ENCODE data around the gene PEX11B. TPM values are rescaled to one million over a fixed set of nuclear protein-coding genes. Genes with fewer than 3 reads are reported as not detected.

The PEX11B gene
- total and polyA plus RNA-seq, 2 of the 8 experiments (the other 6 are each of a cell fraction or from before 2014, with no cell fraction given) = 9.1 to 15.1 TPM

Other genes with a start within 250 kb of the PEX11B start
- gene PDZK1, start 211.3 kb downstream of the PEX11B start, total RNA-seq (2021; fragmentation: NEBNext Ultra II Directional; extraction: Animal tissue kit (Norgen Biotek cat#: 25700)) = not detected in 2 replicates
- 0.08 and 0.17 TPM in 2 replicates for gene PDZK1, start 211.3 kb downstream of the PEX11B start, polyA plus RNA-seq (2011; rRNA removed)
- not detected in 2 replicates for gene CD160, start 199.2 kb downstream of the PEX11B start, total RNA-seq (2021; fragmentation: NEBNext Ultra II Directional; extraction: Animal tissue kit (Norgen Biotek cat#: 25700))
- gene CD160, start 199.2 kb downstream of the PEX11B start, polyA plus RNA-seq (2011; rRNA removed) = not detected in 2 replicates
- 10.2 and 10.8 TPM in 2 replicates for gene RNF115, start 94.6 kb downstream of the PEX11B start, total RNA-seq (2021; fragmentation: NEBNext Ultra II Directional; extraction: Animal tissue kit (Norgen Biotek cat#: 25700))
- 3.0 and 4.7 TPM in 2 replicates for gene RNF115, start 94.6 kb downstream of the PEX11B start, polyA plus RNA-seq (2011; rRNA removed)
- gene POLR3C, start 94.5 kb downstream of the PEX11B start, total RNA-seq (2021; fragmentation: NEBNext Ultra II Directional; extraction: Animal tissue kit (Norgen Biotek cat#: 25700)) = 26.2 and 26.8 TPM in 2 replicates
- gene POLR3C, start 94.5 kb downstream of the PEX11B start, polyA plus RNA-seq (2011; rRNA removed) = 23.7 and 26.8 TPM in 2 replicates
- 2.7 and 2.8 TPM in 2 replicates for gene NUDT17, start 73.1 kb downstream of the PEX11B start, total RNA-seq (2021; fragmentation: NEBNext Ultra II Directional; extraction: Animal tissue kit (Norgen Biotek cat#: 25700))
- 4.1 and 5.1 TPM in 2 replicates for gene NUDT17, start 73.1 kb downstream of the PEX11B start, polyA plus RNA-seq (2011; rRNA removed)
- gene PIAS3, start 59.6 kb downstream of the PEX11B start, total RNA-seq (2021; fragmentation: NEBNext Ultra II Directional; extraction: Animal tissue kit (Norgen Biotek cat#: 25700)) = 36.7 and 40.7 TPM in 2 replicates
- 49.9 and 73.8 TPM in 2 replicates for gene PIAS3, start 59.6 kb downstream of the PEX11B start, polyA plus RNA-seq (2011; rRNA removed)
- gene ANKRD35, start 32.9 kb downstream of the PEX11B start, total RNA-seq (2021; fragmentation: NEBNext Ultra II Directional; extraction: Animal tissue kit (Norgen Biotek cat#: 25700)) = 2.2 and 3.0 TPM in 2 replicates
- gene ANKRD35, start 32.9 kb downstream of the PEX11B start, polyA plus RNA-seq (2011; rRNA removed) = 1.4 and 1.6 TPM in 2 replicates
- gene ITGA10, start 8.7 kb downstream of the PEX11B start, total RNA-seq (2021; fragmentation: NEBNext Ultra II Directional; extraction: Animal tissue kit (Norgen Biotek cat#: 25700)) = 0.45 and 0.48 TPM in 2 replicates
- 0.09 and 0.11 TPM in 2 replicates for gene ITGA10, start 8.7 kb downstream of the PEX11B start, polyA plus RNA-seq (2011; rRNA removed)
- 216 and 222 TPM in 2 replicates for gene RBM8A, start 8.8 kb upstream of the PEX11B start, total RNA-seq (2021; fragmentation: NEBNext Ultra II Directional; extraction: Animal tissue kit (Norgen Biotek cat#: 25700))
- 119 and 125 TPM in 2 replicates for gene RBM8A, start 8.8 kb upstream of the PEX11B start, polyA plus RNA-seq (2011; rRNA removed)
- 2.9 and 3.0 TPM in 2 replicates for gene LIX1L, start 39.3 kb upstream of the PEX11B start, total RNA-seq (2021; fragmentation: NEBNext Ultra II Directional; extraction: Animal tissue kit (Norgen Biotek cat#: 25700))
- 3.7 and 3.8 TPM in 2 replicates for gene LIX1L, start 39.3 kb upstream of the PEX11B start, polyA plus RNA-seq (2011; rRNA removed)
- 0.20 and 0.46 TPM in 2 replicates for gene ANKRD34A, start 45.9 kb upstream of the PEX11B start, total RNA-seq (2021; fragmentation: NEBNext Ultra II Directional; extraction: Animal tissue kit (Norgen Biotek cat#: 25700))
- 0.15 and 0.19 TPM in 2 replicates for gene ANKRD34A, start 45.9 kb upstream of the PEX11B start, polyA plus RNA-seq (2011; rRNA removed)
- 2.3 and 3.1 TPM in 2 replicates for gene POLR3GL, start 46.0 kb upstream of the PEX11B start, total RNA-seq (2021; fragmentation: NEBNext Ultra II Directional; extraction: Animal tissue kit (Norgen Biotek cat#: 25700))
- gene POLR3GL, start 46.0 kb upstream of the PEX11B start, polyA plus RNA-seq (2011; rRNA removed) = 3.5 and 3.9 TPM in 2 replicates
- gene TXNIP, start 77.9 kb upstream of the PEX11B start, total RNA-seq (2021; fragmentation: NEBNext Ultra II Directional; extraction: Animal tissue kit (Norgen Biotek cat#: 25700)) = 10.3 and 12.3 TPM in 2 replicates
- 33.4 and 56.8 TPM in 2 replicates for gene TXNIP, start 77.9 kb upstream of the PEX11B start, polyA plus RNA-seq (2011; rRNA removed)
- 0.32 and 0.46 TPM in 2 replicates for gene HJV, start 103.0 kb upstream of the PEX11B start, total RNA-seq (2021; fragmentation: NEBNext Ultra II Directional; extraction: Animal tissue kit (Norgen Biotek cat#: 25700))
- gene HJV, start 103.0 kb upstream of the PEX11B start, polyA plus RNA-seq (2011; rRNA removed) = 0.42 and 0.70 TPM in 2 replicates
- gene NBPF10, start 226.1 kb upstream of the PEX11B start, total RNA-seq (2021; fragmentation: NEBNext Ultra II Directional; extraction: Animal tissue kit (Norgen Biotek cat#: 25700)) = 0.36 and 0.39 TPM in 2 replicates
- gene NBPF10, start 226.1 kb upstream of the PEX11B start, polyA plus RNA-seq (2011; rRNA removed) = 0.09 and 0.20 TPM in 2 replicates